ENCODE data around the gene ARFGAP2.

The ARFGAP2 gene

GRCh38 chr11:47163898-47164297 is 12.8 kb downstream of the ARFGAP2 start:
- Histone ChIP-seq H3K4me3 (ENCODE audit: insufficient read depth, low read length, poor library complexity, severe bottlenecking) (no peak overlapping the region), H3K27me3 (ENCODE audit: low read length) (no peaks in the 10 kb centered on the region), H3K36me3 (ENCODE audit: low read length) (peaks cover 3% of the 10 kb centered on the region; the same call in 1 of the 2 replicates), H3K79me2 (ENCODE audit: insufficient read depth, low read length) (peaks cover 9% of the 10 kb centered on the region; the same call in 1 of the 2 replicates), H4K20me1 (ENCODE audit: low read depth, low read length) (no peaks in the 10 kb centered on the region), H3K9me2 (replicated peaks; ENCODE audit: insufficient read depth, low read length) (no peaks in the 10 kb centered on the region), H3K4me2 (ENCODE audit: low read depth, low read length, poor library complexity, severe bottlenecking) (no peak overlapping the region), H3K9ac (ENCODE audit: low read length) (no peak overlapping the region), H3K27ac (ENCODE audit: low read depth, low read length) (no peak overlapping the region), H3F3A (ENCODE audit: insufficient read depth) (peaks cover 6% of the 10 kb centered on the region; the same call in 1 of the 2 replicates), H3K9me3 (ENCODE audit: insufficient read depth, low read length) (no peaks in the 10 kb centered on the region), H2AFZ (ENCODE audit: low read depth, low read length, severe bottlenecking) (no peak overlapping the region)
- TF ChIP-seq EZH2phosphoT487 (conservative IDR thresholded peaks at IDR 0.05; ENCODE audit: low read length) (no peak), CTCF (IDR thresholded peaks at IDR 0.05; ENCODE audit: insufficient read depth, low read length, poor library complexity, severe bottlenecking) (no peak)

- no peak overlapping the region for H3K4me3 ChIP-seq (ENCODE audit: insufficient read depth, low read length, poor library complexity, severe bottlenecking)
- H3K9me2 ChIP-seq (replicated peaks; ENCODE audit: insufficient read depth, low read length), result no peaks in the 10 kb centered on the region
- TF ChIP-seq EZH2phosphoT487 (conservative IDR thresholded peaks at IDR 0.05; ENCODE audit: low read length) (no peak), CTCF (IDR thresholded peaks at IDR 0.05; ENCODE audit: insufficient read depth, low read length, poor library complexity, severe bottlenecking) (no peak)
- H3K79me2 ChIP-seq (ENCODE audit: insufficient read depth, low read length), result 0 out of 2 replicates have a peak, but pooled peaks cover 2% of the 10 kb centered on the region
- H3K4me2 ChIP-seq (ENCODE audit: low read depth, low read length, poor library complexity, severe bottlenecking), result no peak overlapping the region
- no peaks in the 10 kb centered on the region for H4K20me1 ChIP-seq (ENCODE audit: low read depth, low read length)
- no peak overlapping the region for H3K27ac ChIP-seq (ENCODE audit: low read depth, low read length)
- peaks cover 3% of the 10 kb centered on the region; the same call in 1 of the 2 replicates for H3K36me3 ChIP-seq (ENCODE audit: low read length)
- no peaks in the 10 kb centered on the region for H3K27me3 ChIP-seq (ENCODE audit: low read length)
- H3F3A ChIP-seq (ENCODE audit: insufficient read depth), result peaks cover 6% of the 10 kb centered on the region; the same call in 1 of the 2 replicates
- no peak overlapping the region for H2AFZ ChIP-seq (ENCODE audit: low read depth, low read length, severe bottlenecking)
- no peak overlapping the region for H3K9ac ChIP-seq (ENCODE audit: low read length)
- H3K9me3 ChIP-seq (ENCODE audit: insufficient read depth, low read length), result no peaks in the 10 kb centered on the region
These were observed 13.5 kb downstream of the ARFGAP2 start for GRCh38 chr11:47163193-47163592.

- Histone ChIP-seq H3K4me3 (ENCODE audit: insufficient read depth, low read length, poor library complexity, severe bottlenecking) (no peak overlapping the region), H2AFZ (ENCODE audit: low read depth, low read length, severe bottlenecking) (no peak overlapping the region), H3K4me2 (ENCODE audit: low read depth, low read length, poor library complexity, severe bottlenecking) (no peak overlapping the region), H3K27me3 (ENCODE audit: low read length) (no peaks in the 10 kb centered on the region), H3F3A (ENCODE audit: insufficient read depth) (peaks cover 6% of the 10 kb centered on the region; the same call in 1 of the 2 replicates), H3K9ac (ENCODE audit: low read length) (no peak overlapping the region), H4K20me1 (ENCODE audit: low read depth, low read length) (no peaks in the 10 kb centered on the region), H3K27ac (ENCODE audit: low read depth, low read length) (no peak overlapping the region), H3K9me3 (ENCODE audit: insufficient read depth, low read length) (no peaks in the 10 kb centered on the region), H3K79me2 (ENCODE audit: insufficient read depth, low read length) (no peaks in the 10 kb centered on the region), H3K36me3 (ENCODE audit: low read length) (no peaks in the 10 kb centered on the region), H3K9me2 (replicated peaks; ENCODE audit: insufficient read depth, low read length) (no peaks in the 10 kb centered on the region)
- TF ChIP-seq EZH2phosphoT487 (conservative IDR thresholded peaks at IDR 0.05; ENCODE audit: low read length), result no peak
- TF ChIP-seq CTCF (IDR thresholded peaks at IDR 0.05; ENCODE audit: insufficient read depth, low read length, poor library complexity, severe bottlenecking), result no peak
These were observed 14.3 kb downstream of the ARFGAP2 start for GRCh38 chr11:47162426-47162825.

Data from SU-DHL-6 (cell line).